Fibroblast of lung (primary cell): Measurements from ENCODE around the gene SDK1. TPM values are rescaled to one million over a fixed set of nuclear protein-coding genes. Genes with fewer than 3 reads are reported as not detected.

Experiments used
- DNase-seq, 2 donors: peaks; one replicate each; pipeline versions ENCODE4 v3.0.0 to v3.0.0-alpha.2; 2010; ENCODE audit warnings: low read depth in 2 of 2
- H2AFZ ChIP-seq: 2 replicates; pipeline ENCODE4 v1.5.1; 2012; ENCODE audit warnings: low read length, control low read depth, inconsistent platforms
- H3K27ac ChIP-seq: 2 replicates; pipeline ENCODE4 v1.5.1; 2011; ENCODE audit warnings: low read length, control low read depth; ENCODE audit not compliant: insufficient read depth
- H3K27me3 ChIP-seq: 2 replicates; pipeline ENCODE4 v1.5.1; 2011; ENCODE audit warnings: mild to moderate bottlenecking, low read length; ENCODE audit not compliant: control insufficient read depth, insufficient read depth
- H3K36me3 ChIP-seq: 2 replicates; pipeline ENCODE4 v1.5.1; 2011; ENCODE audit warnings: low read length; ENCODE audit not compliant: control insufficient read depth, insufficient read depth
- H3K4me1 ChIP-seq: 2 replicates; pipeline ENCODE4 v1.5.1; 2011; ENCODE audit warnings: low read length; ENCODE audit not compliant: control insufficient read depth, insufficient read depth; ENCODE audit errors: extremely low read depth
- H3K4me2 ChIP-seq: 2 replicates; pipeline ENCODE4 v1.5.1; 2011; ENCODE audit warnings: low read length, control low read depth; ENCODE audit not compliant: insufficient read depth; ENCODE audit errors: extremely low read depth
- H3K4me3 ChIP-seq, 4 experiments: fragments of 200-600 bp in 1 of 4; sonication (generic) in 1 of 4; replicated peaks in 1 of 4; 2 replicates each; pipeline ENCODE4 v1.5.1; 2011 to 2016; ENCODE audit warnings: low read length in 4 of 4, low read depth in 3 of 4, mild to moderate bottlenecking in 3 of 4, control low read depth in 2 of 4, inconsistent platforms in 1 of 4, mixed read lengths in 1 of 4; ENCODE audit not compliant: insufficient read depth in 1 of 4; ENCODE audit errors: control extremely low read depth in 1 of 4
- H3K79me2 ChIP-seq: 2 replicates; pipeline ENCODE4 v1.5.1; 2012; ENCODE audit warnings: mild to moderate bottlenecking, low read length, inconsistent platforms; ENCODE audit not compliant: control insufficient read depth, insufficient read depth
- H3K9ac ChIP-seq: 2 replicates; pipeline ENCODE4 v1.5.1; 2011; ENCODE audit warnings: mild to moderate bottlenecking, low read length, control low read depth; ENCODE audit not compliant: insufficient read depth
- H3K9me3 ChIP-seq: 2 replicates; pipeline ENCODE4 v1.5.1; 2012; ENCODE audit warnings: low read depth, low read length; ENCODE audit not compliant: control insufficient read depth, insufficient read depth
- H4K20me1 ChIP-seq: 2 replicates; pipeline ENCODE4 v1.5.1; 2011; ENCODE audit warnings: low read length; ENCODE audit not compliant: control insufficient read depth, insufficient read depth; ENCODE audit errors: extremely low read depth
- EZH2 ChIP-seq: IDR thresholded peaks from 2 replicates; pipeline ENCODE4 v1.5.1; 2012; ENCODE audit warnings: low read length, control low read depth, mild to moderate bottlenecking; ENCODE audit errors: missing control alignments
- polyA plus RNA-seq, 2 donors: library from polyadenylated mRNA; depleted of rRNA in 1 of 2; stranded (reverse) in 1 of 2; unstranded in 1 of 2; fragments of >200 nt; gene quantifications; 2 replicates each; pipeline ENCODE4 v1.2.1, GENCODE V29; 2011 to 2012; ENCODE audit warnings: missing spikeins in 1 of 2
- total RNA-seq: library from RNA; depleted of rRNA; stranded (reverse); fragments of >200 nt; gene quantifications from 2 replicates; pipeline ENCODE4 v1.2.1, GENCODE V29; 2014
- TF ChIP-seq, protein P1 (sequence below), 2 donors: IDR thresholded peaks in 1 of 2; conservative IDR thresholded peaks in 1 of 2; 1 replicate in 1 of 2; 2 replicates in 1 of 2; pipeline ENCODE4 v1.5.1; 2011 to 2012; ENCODE audit warnings: low read length in 2 of 2, control low read depth in 1 of 2, inconsistent platforms in 1 of 2, low read depth in 1 of 2, mild to moderate bottlenecking in 1 of 2

Gene SDK1
- total and polyA plus RNA-seq, 2 donors (not counting 1 experiment from before 2014, with no cell fraction given), result 1.0 to 8.6 TPM

GRCh38 chr7:4022265-4022664 lies 721.2 kb downstream of the SDK1 start:
- Histone ChIP-seq H3K27ac (no peak overlapping the region), H3K79me2 (no peaks in the 10 kb centered on the region), H3K27me3 (no peaks in the 10 kb centered on the region), H3K9me3 (no peaks in the 10 kb centered on the region), H3K4me2 (no peak overlapping the region), H3K4me1 (no peaks in the 10 kb centered on the region), H3K9ac (no peak overlapping the region), H3K36me3 (no peaks in the 10 kb centered on the region), H4K20me1 (no peaks in the 10 kb centered on the region), H2AFZ (no peak overlapping the region), H3K4me3 (no peak overlapping the region)
- DNase-seq, result no peak
- TF ChIP-seq EZH2, result no peak
- TF ChIP-seq, protein P1, sequence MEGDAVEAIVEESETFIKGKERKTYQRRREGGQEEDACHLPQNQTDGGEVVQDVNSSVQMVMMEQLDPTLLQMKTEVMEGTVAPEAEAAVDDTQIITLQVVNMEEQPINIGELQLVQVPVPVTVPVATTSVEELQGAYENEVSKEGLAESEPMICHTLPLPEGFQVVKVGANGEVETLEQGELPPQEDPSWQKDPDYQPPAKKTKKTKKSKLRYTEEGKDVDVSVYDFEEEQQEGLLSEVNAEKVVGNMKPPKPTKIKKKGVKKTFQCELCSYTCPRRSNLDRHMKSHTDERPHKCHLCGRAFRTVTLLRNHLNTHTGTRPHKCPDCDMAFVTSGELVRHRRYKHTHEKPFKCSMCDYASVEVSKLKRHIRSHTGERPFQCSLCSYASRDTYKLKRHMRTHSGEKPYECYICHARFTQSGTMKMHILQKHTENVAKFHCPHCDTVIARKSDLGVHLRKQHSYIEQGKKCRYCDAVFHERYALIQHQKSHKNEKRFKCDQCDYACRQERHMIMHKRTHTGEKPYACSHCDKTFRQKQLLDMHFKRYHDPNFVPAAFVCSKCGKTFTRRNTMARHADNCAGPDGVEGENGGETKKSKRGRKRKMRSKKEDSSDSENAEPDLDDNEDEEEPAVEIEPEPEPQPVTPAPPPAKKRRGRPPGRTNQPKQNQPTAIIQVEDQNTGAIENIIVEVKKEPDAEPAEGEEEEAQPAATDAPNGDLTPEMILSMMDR (conservative IDR thresholded peaks at IDR 0.05 in 1 of 2, IDR thresholded peaks at IDR 0.05 in 1 of 2; ENCODE audit: low read depth in 1 of 2, low read length in 2 of 2), result no peak

DNA sequence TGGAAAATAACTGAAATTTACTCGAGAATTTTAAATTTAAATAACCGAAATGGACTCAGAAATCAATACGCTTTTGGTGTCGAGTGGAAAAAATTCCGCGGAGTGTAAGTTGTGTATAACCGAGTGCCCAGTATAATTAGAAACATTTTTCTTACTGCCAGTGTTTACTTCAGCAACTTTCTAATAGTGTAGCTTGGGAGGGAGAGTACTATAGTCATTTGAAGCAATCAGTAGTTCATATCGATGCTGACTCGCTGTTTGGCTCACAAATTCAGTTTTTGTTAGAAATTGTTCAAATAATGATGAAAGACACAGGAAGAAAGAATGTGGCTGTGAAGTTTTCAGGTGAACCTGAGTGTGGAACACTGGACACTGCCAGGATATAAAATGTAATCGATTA lies 722.5 kb downstream of the SDK1 start:
- no peak for TF ChIP-seq EZH2
- TF ChIP-seq, protein P1 (conservative IDR thresholded peaks at IDR 0.05 in 1 of 2, IDR thresholded peaks at IDR 0.05 in 1 of 2; ENCODE audit: low read depth in 1 of 2, low read length in 2 of 2), result no peak
- Histone ChIP-seq H3K79me2 (no peaks in the 10 kb centered on the region), H2AFZ (no peak overlapping the region)

DNA sequence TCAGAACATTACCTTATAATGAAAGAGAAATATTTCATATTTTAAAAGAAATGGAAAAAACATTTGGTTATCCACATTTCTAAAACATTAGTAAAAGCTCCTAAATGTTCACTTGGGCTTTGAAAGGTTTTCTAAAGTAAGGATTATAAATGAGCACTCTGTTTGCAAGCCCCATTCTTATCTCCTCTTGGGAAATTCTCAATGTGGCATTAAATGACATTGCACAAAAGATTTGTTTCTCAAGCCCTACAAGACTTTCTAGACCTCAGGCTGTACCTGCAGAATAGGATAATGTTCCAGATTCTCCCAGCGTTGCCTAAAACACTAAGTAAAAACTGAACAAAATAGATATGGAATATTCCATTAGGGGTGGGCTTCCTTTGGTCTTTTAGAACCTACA lies 723.1 kb downstream of the SDK1 start:
- DNase-seq, result no peak
- no peaks in the 10 kb centered on the region for H3K9me3 ChIP-seq
- H3K4me3 ChIP-seq, result no peak overlapping the region
- TF ChIP-seq, protein P1 (conservative IDR thresholded peaks at IDR 0.05 in 1 of 2, IDR thresholded peaks at IDR 0.05 in 1 of 2; ENCODE audit: low read depth in 1 of 2, low read length in 2 of 2), result no peak
- no peak for TF ChIP-seq EZH2
- H3K4me2 ChIP-seq, result no peak overlapping the region
- H3K4me1 ChIP-seq, result no peaks in the 10 kb centered on the region
- H3K9ac ChIP-seq, result no peak overlapping the region
- no peaks in the 10 kb centered on the region for H3K36me3 ChIP-seq
- H3K27me3 ChIP-seq, result no peaks in the 10 kb centered on the region
- no peak overlapping the region for H3K27ac ChIP-seq
- H2AFZ ChIP-seq, result no peak overlapping the region
- no peaks in the 10 kb centered on the region for H3K79me2 ChIP-seq
- H4K20me1 ChIP-seq, result no peaks in the 10 kb centered on the region

More for the DNA sequence above, 722.5 kb downstream of the SDK1 start:
- no peak overlapping the region for H3K4me2 ChIP-seq
- DNase-seq, result no peak
- no peak overlapping the region for H3K4me3 ChIP-seq
- H3K9me3 ChIP-seq, result no peaks in the 10 kb centered on the region
- no peaks in the 10 kb centered on the region for H3K36me3 ChIP-seq
- no peak overlapping the region for H3K9ac ChIP-seq
- no peaks in the 10 kb centered on the region for H4K20me1 ChIP-seq
- H3K27me3 ChIP-seq, result no peaks in the 10 kb centered on the region
- no peaks in the 10 kb centered on the region for H3K4me1 ChIP-seq
- no peak overlapping the region for H3K27ac ChIP-seq
